OCI-LY3 (cell line): ENCODE results near the gene FHOD3.

Source experiments
- H2AFZ ChIP-seq: fragments of 200-600, 300-600 bp; shearing (Covaris generic); 2 replicates; pipeline ENCODE4 v1.6.0; 2014; ENCODE audit warnings: antibody characterized with exemption, low read depth, low read length
- H3K27ac ChIP-seq: fragments of 200-600, 300-600 bp; sonication (generic); 2 replicates; pipeline ENCODE4 v1.5.1; 2014; ENCODE audit warnings: mild to moderate bottlenecking, low read length, moderate library complexity, mixed read lengths
- H3K27me3 ChIP-seq: fragments of 200-600, 300-600 bp; sonication (generic); 2 replicates; pipeline ENCODE4 v1.6.1; 2014; ENCODE audit warnings: low read depth, low read length, mixed read lengths
- H3K36me3 ChIP-seq: fragments of 200-600, 300-600 bp; sonication (generic); replicated peaks from 2 replicates; pipeline ENCODE3; 2014; ENCODE audit warnings: low read depth, low read length, mixed read lengths
- H3K4me1 ChIP-seq: fragments of 300-600, 200-600 bp; sonication (generic); 2 replicates; pipeline ENCODE4 v1.6.1; 2014; ENCODE audit warnings: low read length, mixed read lengths
- H3K4me2 ChIP-seq: fragments of 200-600, 300-600 bp; sonication (generic); 2 replicates; pipeline ENCODE4 v1.6.1; 2014; ENCODE audit warnings: low read length, mixed read lengths
- H3K4me3 ChIP-seq: fragments of 300-600, 200-600 bp; sonication (generic); 2 replicates; pipeline ENCODE4 v1.5.1; 2014; ENCODE audit warnings: antibody characterized with exemption, mild to moderate bottlenecking, low read length, moderate library complexity
- H3K79me2 ChIP-seq: fragments of 300-600, 200-600 bp; shearing (Covaris generic); 2 replicates; pipeline ENCODE4 v1.6.1; 2014; ENCODE audit warnings: mild to moderate bottlenecking, low read length, mixed read lengths
- H3K9ac ChIP-seq: fragments of 300-600, 200-600 bp; shearing (Covaris generic); 2 replicates; pipeline ENCODE4 v1.6.0; 2014; ENCODE audit warnings: mild to moderate bottlenecking, low read length, moderate library complexity
- H3K9me3 ChIP-seq: fragments of 200-600, 300-600 bp; shearing (Covaris generic); 2 replicates; pipeline ENCODE4 v1.6.1; 2014; ENCODE audit warnings: low read length, mixed read lengths; ENCODE audit not compliant: insufficient read depth
- H4K20me1 ChIP-seq: fragments of 200-600, 300-600 bp; sonication (generic); 2 replicates; pipeline ENCODE4 v1.6.1; 2016; ENCODE audit warnings: low read length, mixed read lengths; ENCODE audit not compliant: insufficient read depth
- EZH2phosphoT487 ChIP-seq: fragments of 200-600 bp; shearing (Covaris generic); IDR thresholded peaks from 2 replicates; pipeline ENCODE4 v1.6.1; 2018; ENCODE audit warnings: antibody characterized with exemption, mixed run types, low read depth
- TF ChIP-seq, protein P1 (sequence below): fragments of 200-600, 300-600 bp; sonication (generic); IDR thresholded peaks from 2 replicates; pipeline ENCODE4 v1.5.1; 2014; ENCODE audit warnings: antibody characterized with exemption, low read length, low read depth

The FHOD3 gene

GRCh38 chr18:36673452-36673851 lies 375.9 kb downstream of the FHOD3 start:
- TF ChIP-seq EZH2phosphoT487 = no peak
- TF ChIP-seq, protein P1, sequence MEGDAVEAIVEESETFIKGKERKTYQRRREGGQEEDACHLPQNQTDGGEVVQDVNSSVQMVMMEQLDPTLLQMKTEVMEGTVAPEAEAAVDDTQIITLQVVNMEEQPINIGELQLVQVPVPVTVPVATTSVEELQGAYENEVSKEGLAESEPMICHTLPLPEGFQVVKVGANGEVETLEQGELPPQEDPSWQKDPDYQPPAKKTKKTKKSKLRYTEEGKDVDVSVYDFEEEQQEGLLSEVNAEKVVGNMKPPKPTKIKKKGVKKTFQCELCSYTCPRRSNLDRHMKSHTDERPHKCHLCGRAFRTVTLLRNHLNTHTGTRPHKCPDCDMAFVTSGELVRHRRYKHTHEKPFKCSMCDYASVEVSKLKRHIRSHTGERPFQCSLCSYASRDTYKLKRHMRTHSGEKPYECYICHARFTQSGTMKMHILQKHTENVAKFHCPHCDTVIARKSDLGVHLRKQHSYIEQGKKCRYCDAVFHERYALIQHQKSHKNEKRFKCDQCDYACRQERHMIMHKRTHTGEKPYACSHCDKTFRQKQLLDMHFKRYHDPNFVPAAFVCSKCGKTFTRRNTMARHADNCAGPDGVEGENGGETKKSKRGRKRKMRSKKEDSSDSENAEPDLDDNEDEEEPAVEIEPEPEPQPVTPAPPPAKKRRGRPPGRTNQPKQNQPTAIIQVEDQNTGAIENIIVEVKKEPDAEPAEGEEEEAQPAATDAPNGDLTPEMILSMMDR = no peak
- Histone ChIP-seq H3K4me2 (no peak overlapping the region), H3K9ac (no peak overlapping the region)

DNA sequence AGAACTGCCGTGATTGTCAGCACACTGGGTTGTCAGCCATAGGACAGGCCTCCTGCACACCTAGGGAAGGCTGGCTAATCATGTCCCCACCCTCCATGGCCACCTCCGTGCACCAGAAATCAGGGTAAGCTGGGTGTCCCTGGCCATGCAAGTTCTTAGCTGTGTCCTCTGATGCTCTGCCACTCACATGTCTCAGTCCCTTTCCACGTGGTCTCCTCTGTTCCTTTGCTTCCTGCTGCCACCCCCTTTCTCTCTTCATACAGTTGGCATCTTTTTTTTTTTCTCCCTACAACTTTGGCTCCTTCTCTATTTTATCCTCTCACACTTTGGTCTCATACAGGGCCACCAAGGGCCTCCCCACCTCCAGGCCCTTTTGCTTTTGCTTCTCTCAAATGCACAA lies 377.6 kb downstream of the FHOD3 start:
- Histone ChIP-seq H3K4me2 (no peak overlapping the region), H3K4me1 (peaks cover 5% of the 10 kb centered on the region; the same call in 1 of the 2 replicates), H3K9ac (no peak overlapping the region), H3K79me2 (no peaks in the 10 kb centered on the region), H4K20me1 (no peaks in the 10 kb centered on the region), H3K27ac (no peak overlapping the region), H2AFZ (no peak overlapping the region), H3K4me3 (no peak overlapping the region), H3K9me3 (no peaks in the 10 kb centered on the region), H3K27me3 (no peaks in the 10 kb centered on the region), H3K36me3 (no peaks in the 10 kb centered on the region)
- TF ChIP-seq EZH2phosphoT487 = no peak
- TF ChIP-seq, protein P1 = no peak

More at GRCh38 chr18:36673452-36673851, 375.9 kb downstream of the FHOD3 start:
- Histone ChIP-seq H3K4me3 (no peak overlapping the region), H3K4me1 (peaks cover 5% of the 10 kb centered on the region; the same call in 1 of the 2 replicates), H3K9me3 (no peaks in the 10 kb centered on the region), H2AFZ (no peak overlapping the region), H3K79me2 (no peaks in the 10 kb centered on the region), H3K27ac (no peak overlapping the region), H3K36me3 (no peaks in the 10 kb centered on the region), H3K27me3 (no peaks in the 10 kb centered on the region), H4K20me1 (no peaks in the 10 kb centered on the region)

DNA sequence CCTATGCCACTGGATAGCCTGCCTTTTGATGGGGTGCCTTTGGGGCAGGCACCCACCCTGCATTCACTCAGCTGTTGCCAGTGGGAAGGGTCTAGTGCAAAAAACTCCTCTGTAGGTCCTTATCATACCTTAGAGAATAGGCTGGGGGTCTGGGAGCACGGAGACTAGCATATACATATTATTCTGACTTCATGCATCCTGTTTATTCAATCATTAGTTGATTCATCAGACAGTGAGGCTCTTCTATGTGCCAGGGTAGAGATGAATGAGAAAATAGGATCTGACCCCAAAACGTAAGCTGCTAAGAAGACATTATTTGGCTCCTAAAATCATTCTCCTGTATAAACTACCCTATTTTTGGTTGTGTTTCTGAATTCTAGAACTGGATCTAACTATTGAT lies 378.0 kb downstream of the FHOD3 start:
- H3K36me3 ChIP-seq = no peaks in the 10 kb centered on the region
- no peak overlapping the region for H3K4me2 ChIP-seq
- H3K9ac ChIP-seq = no peak overlapping the region
- H3K4me1 ChIP-seq = peaks cover 5% of the 10 kb centered on the region; the same call in 1 of the 2 replicates
- no peak overlapping the region for H2AFZ ChIP-seq
- H4K20me1 ChIP-seq = no peaks in the 10 kb centered on the region
- no peak overlapping the region for H3K4me3 ChIP-seq
- no peak for TF ChIP-seq EZH2phosphoT487
- TF ChIP-seq, protein P1 = no peak
- H3K9me3 ChIP-seq = no peaks in the 10 kb centered on the region
- no peaks in the 10 kb centered on the region for H3K79me2 ChIP-seq
- H3K27ac ChIP-seq = no peak overlapping the region
- H3K27me3 ChIP-seq = no peaks in the 10 kb centered on the region

GRCh38 chr18:36676629-36677028 lies 379.1 kb downstream of the FHOD3 start:
- Histone ChIP-seq H4K20me1 (no peaks in the 10 kb centered on the region), H3K27ac (no peak overlapping the region)

More at GRCh38 chr18:36676629-36677028, 379.1 kb downstream of the FHOD3 start:
- Histone ChIP-seq H3K9ac (no peak overlapping the region), H3K4me2 (no peak overlapping the region), H3K9me3 (no peaks in the 10 kb centered on the region), H3K36me3 (no peaks in the 10 kb centered on the region), H3K27me3 (no peaks in the 10 kb centered on the region), H3K4me1 (peaks cover 5% of the 10 kb centered on the region; the same call in 1 of the 2 replicates), H2AFZ (no peak overlapping the region), H3K4me3 (no peak overlapping the region), H3K79me2 (no peaks in the 10 kb centered on the region)
- no peak for TF ChIP-seq EZH2phosphoT487
- TF ChIP-seq, protein P1 = no peak
